ENCODE data around the gene ATP5MC2.
A peak's percentile ranks its signal among the peaks of the same experiment; 100 is the strongest.
"Not testable (repeated sequence)": the region's sequence is repeated elsewhere in the genome, so short reads cannot be mapped to it uniquely, and the experiment has no call there.

ATP5MC2 gene

GRCh38 chr12:53696285-53696654 lies 20.4 kb upstream of the ATP5MC2 start:
- intact Hi-C loops (cut with DNase I): no loop called here
- peak; percentile 28 to 95 (median 79) for DNase-seq

- intact Hi-C loops (cut with DNase I): no loop called here
- peak in 38 of 42 donors; percentile 30 to 79 (median 54) for DNase-seq
Measured at GRCh38 chr12:53695152-53696145, 19.6 kb upstream of the ATP5MC2 start.

- intact Hi-C loops (cut with DNase I): no loop called here
- DNase-seq: no peak
Measured at GRCh38 chr12:53694756-53695151, 18.9 kb upstream of the ATP5MC2 start.

DNA sequence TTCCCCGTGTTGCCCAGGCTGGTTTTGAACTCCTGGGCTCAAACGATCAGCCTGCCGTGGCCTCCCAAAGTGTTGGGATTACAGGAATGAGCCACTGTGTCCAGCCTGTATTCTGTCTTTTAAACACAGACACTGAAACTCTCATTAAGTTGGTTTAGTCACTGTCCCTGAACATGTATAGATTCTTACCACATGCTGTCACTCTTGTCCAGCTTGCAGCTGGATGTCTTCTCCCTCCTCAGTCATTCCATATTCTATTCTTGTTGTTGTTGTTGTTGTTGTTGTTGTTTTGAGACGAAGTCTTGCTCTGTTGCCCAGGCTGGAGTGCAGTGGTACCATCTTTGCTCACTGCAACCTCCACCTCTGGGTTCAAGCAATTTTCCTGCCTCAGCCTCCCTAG lies 12.3 kb upstream of the ATP5MC2 start:
- intact Hi-C loops (cut with DNase I): no loop called here
- DNase-seq: no peak

- DNase-seq: no peak
- intact Hi-C loops (cut with DNase I): no loop called here
Measured at GRCh38 chr12:53686436-53686835, 10.6 kb upstream of the ATP5MC2 start.

- intact Hi-C loops (cut with DNase I): no loop called here
- DNase-seq: no peak
Measured at GRCh38 chr12:53684654-53685220, 8.9 kb upstream of the ATP5MC2 start.

- DNase-seq: no peak
- intact Hi-C loops (cut with DNase I): no loop called here
Measured at GRCh38 chr12:53683983-53684382, 8.1 kb upstream of the ATP5MC2 start.

- intact Hi-C loops (cut with DNase I): no loop called here
- no peak for DNase-seq
Measured at GRCh38 chr12:53683494-53683893, 7.6 kb upstream of the ATP5MC2 start.

GRCh38 chr12:53680061-53680460 lies 4.2 kb upstream of the ATP5MC2 start:
- DNase-seq; intact Hi-C loops (cut with DNase I): not testable (repeated sequence)

DNA sequence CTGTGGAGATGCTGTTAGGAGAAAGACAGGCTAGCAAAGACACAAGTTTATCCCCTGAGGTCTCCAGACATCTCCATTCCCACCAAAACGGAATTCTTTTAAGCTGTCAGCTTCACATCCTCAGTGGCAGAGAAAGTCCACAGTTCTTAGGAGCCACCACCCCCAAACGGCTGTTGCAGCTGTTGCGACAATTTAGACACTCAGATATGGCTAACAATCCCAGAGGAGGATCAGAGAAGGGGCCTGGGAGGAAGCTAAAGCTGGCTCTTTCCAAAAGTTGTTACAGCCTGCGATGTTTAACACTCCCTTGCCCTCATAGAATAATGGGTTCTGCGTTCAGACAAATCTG lies 1.9 kb upstream of the ATP5MC2 start:
- DNase-seq: peak in 23 of 42 donors; percentile 13 to 74 (median 41)
- intact Hi-C loops (cut with DNase I): loop anchor here (5.0 kb wide), 1 partner anchor 135 kb away; no protein-coding TSS in a partner anchor

GRCh38 chr12:53677016-53677799 lies 1.3 kb upstream of the ATP5MC2 start:
- DNase-seq: peak in 38 of 42 donors; percentile 13 to 74 (median 46)
- intact Hi-C loops (cut with DNase I): loop anchor here (5.0 kb wide), 1 partner anchor 135 kb away; no protein-coding TSS in a partner anchor

DNA sequence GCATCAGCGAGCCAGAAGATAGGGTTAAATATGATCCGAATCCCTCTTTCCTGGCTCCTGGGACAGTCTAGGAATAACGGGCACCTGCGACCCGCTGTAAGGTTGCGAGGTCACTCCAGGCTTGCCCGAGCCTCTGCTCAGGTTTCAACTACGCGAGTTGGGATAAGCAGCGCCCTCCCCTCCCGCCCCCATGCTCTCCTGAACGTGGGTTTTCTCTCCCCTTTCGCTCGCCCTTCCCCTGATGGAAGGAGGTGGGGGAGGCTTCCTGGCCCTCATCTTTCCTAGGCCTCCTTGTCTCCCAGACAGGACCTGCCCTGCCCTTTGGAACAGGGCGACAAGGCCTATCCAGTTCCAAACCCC lies 753 bp upstream of the ATP5MC2 start:
- DNase-seq: peak in 37 of 42 donors; percentile 30 to 82 (median 59)
- intact Hi-C loops (cut with DNase I): loop anchor here (1.0 to 5.0 kb wide), 2 partner anchors 17 to 134 kb away; no protein-coding TSS in a partner anchor

DNA sequence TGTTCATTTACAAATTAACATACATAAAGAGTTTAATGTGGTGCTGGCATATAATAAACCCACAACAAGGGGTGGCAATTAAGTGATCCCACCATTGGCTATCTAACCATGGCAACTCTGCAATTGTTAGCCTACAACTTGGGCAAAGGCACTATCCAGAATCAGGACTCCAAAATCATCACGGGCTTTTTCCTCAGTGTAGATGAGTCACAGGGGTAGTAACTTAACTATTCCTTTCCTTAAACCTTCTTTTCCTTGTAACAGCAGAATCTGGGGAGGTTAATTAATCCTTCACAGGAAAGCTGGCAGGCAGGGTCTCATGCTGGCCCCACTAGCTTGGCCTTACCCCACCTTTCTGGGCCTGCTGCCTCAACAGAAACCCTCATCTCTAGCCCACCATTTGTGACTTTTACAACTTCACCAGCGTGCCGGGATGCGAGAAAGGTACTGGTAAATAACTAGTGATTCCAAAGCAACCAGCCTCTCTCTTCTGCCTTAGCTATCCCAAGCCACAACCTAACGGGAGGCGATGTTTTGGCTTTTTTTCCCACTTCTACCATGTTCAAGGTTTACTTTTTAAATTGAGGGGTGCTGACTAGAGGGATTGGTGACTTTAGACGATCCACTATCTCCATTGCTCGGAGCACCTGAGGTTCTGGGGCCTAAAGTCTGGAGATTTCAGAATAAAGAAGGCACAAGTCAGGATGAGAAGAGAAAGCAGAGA lies 744 bp downstream of the ATP5MC2 start:
- intact Hi-C loops (cut with DNase I): loop anchor here (5.0 kb wide), 1 partner anchor 133 kb away; no protein-coding TSS in a partner anchor

DNA sequence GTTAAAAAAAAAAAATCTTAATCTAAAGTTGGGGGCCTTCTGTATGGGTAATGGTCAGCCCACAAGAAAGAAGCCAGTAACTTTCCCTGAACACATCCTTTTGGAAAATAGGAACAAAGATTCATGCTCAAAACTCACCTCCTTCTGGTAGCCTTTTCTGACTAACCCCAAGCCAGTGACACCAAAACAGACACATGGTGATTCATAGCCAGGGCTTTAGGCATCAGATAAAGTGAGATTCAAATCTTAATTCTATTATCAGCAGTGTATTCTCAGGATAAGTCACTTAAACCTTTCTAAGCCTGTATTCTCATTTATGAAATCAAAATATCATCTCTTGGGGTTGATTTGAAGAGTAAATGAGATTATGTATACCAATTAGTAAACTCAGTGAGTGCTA lies 4.9 kb downstream of the ATP5MC2 start:
- DNase-seq: no peak
- intact Hi-C loops (cut with DNase I): no loop called here

More for the DNA sequence above, 744 bp downstream of the ATP5MC2 start:
- DNase-seq: no peak

GRCh38 chr12:53670308-53670707 lies 5.6 kb downstream of the ATP5MC2 start:
- intact Hi-C loops (cut with DNase I): no loop called here
- DNase-seq: no peak

- no peak for DNase-seq
- intact Hi-C loops (cut with DNase I): no loop called here
Measured at GRCh38 chr12:53667080-53667479, 8.8 kb downstream of the ATP5MC2 start.

GRCh38 chr12:53664936-53665335 lies 10.9 kb downstream of the ATP5MC2 start:
- intact Hi-C loops (cut with DNase I): no loop called here
- DNase-seq: no peak

DNA sequence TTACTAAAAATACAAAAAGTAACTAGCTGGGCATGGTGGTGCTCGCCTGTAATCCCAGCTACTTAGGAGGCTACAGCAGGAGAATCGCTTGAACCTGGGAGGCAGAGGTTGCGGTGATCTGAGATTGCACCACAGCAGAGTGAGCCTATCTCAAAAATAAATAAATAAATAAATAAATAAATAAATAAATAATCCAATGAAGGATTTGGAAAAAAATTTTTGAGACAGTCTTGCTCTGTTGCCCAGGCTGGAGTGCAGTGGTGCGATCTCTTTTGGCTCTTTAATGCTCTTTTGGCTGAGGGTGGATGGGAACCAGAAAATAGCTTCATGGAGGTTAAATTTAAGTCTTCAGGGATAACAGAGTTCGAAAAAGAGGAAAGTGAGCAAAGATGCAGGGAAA lies 11.7 kb downstream of the ATP5MC2 start:
- intact Hi-C loops (cut with DNase I): no loop called here
- DNase-seq: no peak

DNA sequence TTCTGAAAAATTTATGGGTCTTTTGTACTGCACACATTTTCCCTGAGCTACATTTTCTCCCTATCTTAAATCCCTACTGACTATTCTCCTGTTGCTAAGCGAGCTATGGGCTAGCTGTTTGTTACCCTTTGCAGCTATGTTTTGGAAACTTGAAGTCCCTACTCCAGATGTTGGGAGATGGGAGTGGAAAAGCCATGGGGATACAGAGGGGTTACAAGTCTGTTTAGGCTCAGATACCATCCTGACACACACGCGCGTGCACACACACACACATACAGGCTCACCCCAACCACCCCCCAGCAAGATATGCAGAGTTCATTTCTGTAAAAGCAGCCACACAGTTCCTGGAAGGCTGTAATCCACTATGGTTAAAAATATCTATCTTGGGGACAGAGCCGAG lies 15.8 kb downstream of the ATP5MC2 start:
- intact Hi-C loops (cut with DNase I): no loop called here
- DNase-seq: no peak

Measured in head of caudate nucleus (tissue), 42 donors.